GM18873 (cell line): ENCODE measurements around the gene CIBAR2.

ENCODE experiments used
- ATAC-seq: cut with Tn5 transposase; IDR thresholded peaks from one replicate; pipeline ENCODE4 v1.9.1; 2021; ENCODE audit warnings: mild to moderate bottlenecking, moderate library complexity, moderate number of reproducible peaks; ENCODE audit not compliant: unreplicated experiment, low FRiP score

CIBAR2 gene

GRCh38 chr16:85112364-85112763 lies at the start of gene CIBAR2:
Gene CIBAR2, minus strand, starts transcription at chr16:85112472. Its CDS starts 120 bp downstream, at chr16:85112352.
- ATAC-seq: no peak

GRCh38 chr16:85159179-85159980 lies 47.1 kb upstream of the CIBAR2 start:
- ATAC-seq: no peak

GRCh38 chr16:85158743-85159178 lies 46.5 kb upstream of the CIBAR2 start:
- no peak for ATAC-seq

DNA sequence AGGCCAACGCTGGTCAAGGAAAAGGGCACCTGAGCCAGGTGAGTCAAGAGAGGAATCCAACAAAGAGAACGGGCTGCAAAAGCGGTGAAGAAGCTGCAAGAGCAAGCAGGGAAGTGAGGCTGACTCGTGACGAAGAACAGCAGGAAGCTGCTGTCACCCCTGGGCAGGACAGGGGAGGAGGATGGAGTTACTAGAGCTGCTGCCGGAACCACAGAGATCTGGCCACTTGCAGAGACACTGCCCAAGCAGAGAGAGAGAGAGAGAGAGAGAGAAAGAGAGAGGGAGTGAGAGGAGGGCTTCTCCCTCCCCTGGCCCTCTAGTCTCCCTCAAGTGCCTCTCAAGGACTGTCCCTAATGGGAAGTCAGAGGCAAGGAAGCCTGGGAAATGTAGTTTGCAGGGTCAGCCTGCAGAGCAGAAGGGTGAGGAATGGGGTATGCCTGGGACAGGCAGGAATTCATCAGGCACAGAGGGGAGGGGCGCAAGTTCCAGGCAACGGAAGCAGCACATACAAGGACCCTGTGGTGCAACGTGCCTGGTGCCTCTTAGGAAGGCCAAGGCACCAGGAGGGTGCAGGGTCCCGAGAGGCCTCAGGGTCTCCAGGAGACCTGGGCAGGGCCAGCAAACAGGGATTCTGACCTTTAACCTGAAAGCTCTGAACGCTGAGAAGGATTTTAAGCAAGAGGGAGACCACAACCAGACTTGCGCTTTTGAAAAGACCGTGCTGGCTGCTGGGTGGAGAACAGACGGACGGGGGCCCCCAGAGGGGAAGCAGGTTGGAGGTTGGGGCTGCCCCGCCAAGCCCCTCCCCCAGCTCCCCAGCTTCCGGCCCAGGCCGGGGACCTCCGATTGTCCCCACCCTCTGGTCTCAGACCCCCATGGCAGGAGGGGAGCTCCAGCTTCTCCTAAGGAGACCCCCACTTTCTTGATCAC lies 45.8 kb upstream of the CIBAR2 start:
- ATAC-seq: no peak

DNA sequence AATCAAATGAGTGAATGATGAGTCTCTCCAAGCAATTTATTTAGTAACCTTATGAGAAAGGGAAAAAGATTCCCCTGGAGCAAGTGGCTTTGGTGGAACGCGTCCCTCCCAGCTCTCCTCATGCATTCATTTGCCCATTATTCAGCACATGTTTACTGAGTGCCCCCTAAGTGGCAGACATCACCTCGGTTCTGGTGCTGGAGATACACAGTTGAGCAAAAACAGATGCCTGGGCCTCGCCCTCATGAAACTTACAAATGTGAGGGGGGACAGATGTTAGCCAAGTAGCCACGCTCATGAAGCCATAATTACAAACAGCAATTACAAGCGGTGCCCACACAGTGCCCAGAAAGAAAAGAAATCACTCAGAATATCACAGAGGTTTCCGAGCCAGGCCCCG lies 45.1 kb upstream of the CIBAR2 start:
- ATAC-seq: no peak

DNA sequence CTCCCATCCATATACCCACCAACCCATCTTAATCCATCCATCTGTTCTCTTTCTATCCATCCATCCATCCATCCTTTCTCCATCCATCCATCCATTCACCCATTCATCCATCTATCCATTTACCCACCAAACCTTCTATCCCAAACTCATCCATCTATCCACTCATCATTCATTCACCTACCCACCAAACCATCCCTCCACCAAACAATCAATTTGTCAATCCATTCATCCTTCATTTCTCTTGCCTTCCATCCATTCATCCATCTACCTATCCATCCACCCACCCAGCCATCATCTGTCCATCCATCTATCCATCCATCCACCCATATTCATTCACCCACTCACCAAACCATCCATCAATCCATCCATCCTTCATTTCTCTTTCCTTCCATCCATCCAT lies 44.6 kb upstream of the CIBAR2 start:
- ATAC-seq: no peak

DNA sequence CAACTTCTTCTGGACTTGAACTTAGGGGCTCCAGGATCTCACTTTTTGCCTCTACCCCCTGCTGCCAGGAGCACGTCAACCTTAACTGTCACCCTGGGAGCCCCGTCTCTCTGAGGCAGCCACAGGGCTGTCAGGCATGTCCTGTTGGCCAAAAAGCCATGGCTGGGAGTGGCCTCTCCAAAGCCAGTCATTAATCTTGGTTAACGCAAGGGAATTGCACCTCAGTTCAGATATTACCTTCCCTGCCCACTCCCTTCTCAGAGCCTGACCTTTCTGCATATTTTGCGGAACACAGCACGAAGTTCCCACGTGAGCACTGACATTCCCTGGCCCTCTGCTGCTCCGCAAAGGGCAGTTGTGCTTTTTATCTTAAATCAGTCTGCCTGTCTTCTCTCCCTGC lies 44.2 kb upstream of the CIBAR2 start:
- no peak for ATAC-seq

- ATAC-seq: no peak
These were observed 41.4 kb upstream of the CIBAR2 start for GRCh38 chr16:85153656-85154091.

DNA sequence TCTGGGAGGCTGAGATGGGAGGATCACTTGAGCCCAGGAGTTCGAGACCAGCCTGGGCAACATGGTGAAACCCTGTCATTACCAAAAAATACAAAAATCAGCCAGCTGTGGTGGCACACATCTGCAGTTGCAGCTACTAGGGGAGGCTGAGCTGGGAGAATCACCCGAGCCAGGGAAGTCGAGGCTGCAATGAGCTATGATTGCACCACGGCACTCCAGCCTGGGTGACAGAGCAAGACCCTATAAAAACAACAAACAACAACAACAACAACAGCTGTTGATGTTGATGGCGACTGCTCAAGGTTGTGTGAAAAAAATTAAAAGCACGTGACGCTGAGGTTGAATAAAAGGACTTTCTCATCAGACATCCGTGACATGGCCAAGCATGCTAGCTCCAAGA lies 40.8 kb upstream of the CIBAR2 start:
- ATAC-seq: no peak

GRCh38 chr16:85152414-85153030 lies 40.2 kb upstream of the CIBAR2 start:
- ATAC-seq: no peak

DNA sequence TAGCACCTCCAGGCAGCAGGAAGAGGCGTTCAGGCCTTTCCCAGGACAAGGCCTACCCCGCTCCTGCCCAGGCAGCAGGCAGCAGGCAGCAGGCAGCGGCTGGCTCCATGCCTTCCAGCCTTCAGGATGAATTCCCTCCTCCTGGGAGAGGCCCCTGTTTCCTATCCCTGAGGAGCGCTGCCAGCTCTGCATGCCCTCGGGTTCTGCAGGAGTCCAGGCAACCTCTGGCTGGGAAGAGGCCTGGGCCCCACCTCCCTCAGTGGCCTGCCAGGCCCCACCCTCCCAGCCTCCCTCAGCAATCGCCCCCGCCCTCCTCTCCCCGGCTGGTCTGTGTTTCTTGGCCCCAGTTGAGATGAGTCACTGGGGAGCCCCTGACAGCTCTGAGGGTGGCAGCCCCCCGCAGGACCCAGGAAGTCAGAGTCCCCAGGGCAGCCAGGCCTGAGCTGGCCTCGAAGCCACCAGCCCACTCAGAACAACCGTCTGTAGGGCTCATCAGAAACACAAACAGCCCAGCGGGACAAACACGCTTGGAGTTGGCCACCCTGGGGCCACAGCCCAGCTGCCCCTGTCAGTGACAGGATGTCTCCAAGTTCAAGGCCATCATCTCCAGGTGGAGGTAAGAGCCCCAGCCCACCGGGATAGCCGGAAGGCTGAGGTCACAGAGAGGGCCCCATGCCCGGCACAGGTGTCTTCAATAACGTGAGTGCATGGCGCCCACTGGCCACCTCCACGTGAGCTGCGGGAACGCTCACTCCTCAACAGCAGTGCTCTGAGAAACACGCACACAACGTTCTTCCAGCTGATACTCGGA lies 39.5 kb upstream of the CIBAR2 start:
- no peak for ATAC-seq

DNA sequence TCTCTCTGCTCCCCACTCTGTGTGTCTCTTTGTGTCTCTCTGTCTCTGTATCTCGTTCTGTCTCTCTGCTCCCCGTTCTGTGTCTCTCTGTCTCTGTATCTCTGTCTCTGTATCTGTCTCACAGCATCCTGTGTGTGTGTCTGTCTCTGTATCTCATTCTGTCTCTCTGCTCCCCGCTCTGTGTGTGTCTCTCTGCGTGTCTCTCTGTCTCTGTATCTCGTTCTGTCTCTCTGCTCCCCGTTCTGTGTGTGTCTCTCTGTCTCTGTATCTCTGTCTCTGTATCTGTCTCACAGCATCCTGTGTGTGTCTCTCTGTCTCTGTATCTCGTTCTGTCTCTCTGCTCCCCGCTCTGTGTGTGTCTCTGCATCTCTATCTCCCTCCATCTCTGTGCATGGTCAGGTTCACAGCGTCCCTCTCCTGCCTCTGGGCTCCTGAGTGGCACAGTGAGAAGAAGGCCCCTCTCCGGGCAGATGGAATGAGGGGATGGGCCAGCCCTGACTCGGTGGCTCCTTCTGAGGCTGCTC lies 38.9 kb upstream of the CIBAR2 start:
- ATAC-seq: no peak

GRCh38 chr16:85150331-85150940 lies 38.2 kb upstream of the CIBAR2 start:
- ATAC-seq: no peak

DNA sequence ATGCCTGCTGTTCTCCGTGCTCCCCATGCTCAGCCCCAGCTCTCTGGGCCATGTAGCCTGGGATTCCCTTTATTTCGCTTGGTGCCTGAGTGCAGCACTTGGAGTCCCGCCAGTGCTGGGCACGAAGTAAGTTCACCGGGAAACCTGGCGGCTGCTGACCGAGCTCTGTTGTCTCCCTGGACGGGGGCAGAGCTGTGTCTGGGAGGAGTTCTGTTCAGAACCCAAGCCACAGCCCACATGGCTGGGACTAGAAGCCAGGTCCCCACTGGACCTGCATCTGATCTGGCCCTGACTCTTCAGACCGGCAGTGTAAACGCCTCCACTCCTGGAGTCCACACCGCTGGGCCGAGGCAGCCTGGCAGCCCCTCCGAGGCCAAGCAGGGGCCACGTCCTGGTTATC lies 37.5 kb upstream of the CIBAR2 start:
- no peak for ATAC-seq

- ATAC-seq: no peak
These were observed 36.7 kb upstream of the CIBAR2 start for GRCh38 chr16:85148931-85149330.

DNA sequence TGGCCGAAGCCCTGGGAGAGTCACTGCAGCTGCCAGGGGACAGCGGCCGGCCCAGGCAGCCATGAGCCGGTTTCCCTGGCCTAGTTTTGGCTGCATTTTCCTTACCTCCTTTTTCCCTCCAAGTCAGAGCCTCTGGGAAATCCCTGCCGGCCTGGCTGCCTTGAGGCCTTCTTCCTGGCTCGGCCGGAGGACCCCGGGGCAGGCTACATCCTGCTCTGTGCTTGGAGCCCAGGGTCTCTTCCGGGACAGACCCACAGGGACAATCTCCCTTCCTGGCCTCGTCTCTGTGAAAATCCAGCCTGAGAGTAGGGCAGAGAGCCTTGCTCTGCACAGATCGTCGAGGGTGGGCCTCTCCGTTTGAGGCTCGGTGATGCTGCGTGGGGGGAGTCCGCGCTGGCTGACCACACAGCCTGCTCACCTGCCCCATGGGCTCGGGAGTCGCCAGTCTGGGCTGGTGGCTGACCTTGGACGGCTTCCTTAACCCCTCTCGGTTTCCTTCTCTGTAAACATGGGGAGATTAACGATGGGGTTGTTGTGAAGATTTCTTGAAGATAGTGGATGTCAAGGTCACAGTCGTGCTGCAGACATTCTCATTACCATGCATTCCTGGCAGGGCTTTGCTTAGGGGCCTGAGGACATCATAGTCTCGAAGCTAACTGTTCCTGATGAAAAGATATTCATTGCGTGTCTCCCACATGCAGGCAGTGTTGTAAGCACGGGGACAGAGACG lies 34.8 kb upstream of the CIBAR2 start:
- no peak for ATAC-seq

- no peak for ATAC-seq
These were observed 34.2 kb upstream of the CIBAR2 start for GRCh38 chr16:85146532-85146797.

- no peak for ATAC-seq
These were observed 33.7 kb upstream of the CIBAR2 start for GRCh38 chr16:85145734-85146531.
